K562 (cell line): ENCODE results near the gene E2F1. TPM values are rescaled to one million over a fixed set of nuclear protein-coding genes. Genes with fewer than 3 reads are reported as not detected.

Experiments
- ATAC-seq: fragments of 200-7000 bp; cut with Tn5 transposase; 3 replicates; pipeline ENCODE4 v1.9.1; 2020; ENCODE audit warnings: moderate library complexity
- BruUV-seq: library from RNA; stranded (reverse); fragments of 400-500 nt; replicated peaks from 2 replicates; lab custom pipeline; 2021; lab: Mats Ljungman, UMichigan
- CTCF ChIA-PET: fragments of 300-600 bp; formaldehyde crosslinking; extraction: SDS; loops from one replicate; lab custom pipeline; 2021; ENCODE audit warnings: low intra/inter-chr PET ratio; lab: Yijun Ruan, JAX
- POLR2A ChIA-PET: fragments of 300-600, 350-650 bp; sonication (Branson Sonifier 250); formaldehyde crosslinking; extraction: SDS; loops from one replicate; lab custom pipeline; 2021; ENCODE audit warnings: antibody characterized with exemption, inconsistent platforms; lab: Yijun Ruan, JAX
- DNase-seq, 4 experiments: peaks; one replicate each; pipeline versions ENCODE4 v3.0.0 to v3.0.0-alpha.2; 2011 to 2018; ENCODE audit warnings: low spot score in 3 of 4, mixed read lengths in 3 of 4; ENCODE audit errors: extremely low read depth in 1 of 4
- FAIRE-seq: peaks from 2 replicates; lab custom pipeline; 2011; peaks lifted over from hg19 to GRCh38; lab: Jason Lieb, UNC
- H2AFZ ChIP-seq: 2 replicates; pipeline ENCODE4 v1.6.0; 2011; ENCODE audit warnings: low read depth, low read length, control low read depth, inconsistent platforms
- H3K27ac ChIP-seq: fragments of 200-600 bp; 3 replicates; pipeline ENCODE4 v1.8.0; 2011; ENCODE audit warnings: low read depth, mild to moderate bottlenecking, control low read depth, inconsistent platforms, low read length, moderate library complexity, mixed read lengths; ENCODE audit errors: extremely low read depth
- H3K27me3 ChIP-seq, 2 experiments: fragments of 300-600 bp in 1 of 2; 2 replicates in 1 of 2; 3 replicates in 1 of 2; pipeline versions ENCODE4 v1.6.0 to v1.8.0; 2011; ENCODE audit warnings: inconsistent platforms in 2 of 2, low read length in 2 of 2, mild to moderate bottlenecking in 1 of 2, mixed read lengths in 1 of 2, moderate library complexity in 1 of 2; ENCODE audit not compliant: control insufficient read depth in 2 of 2, insufficient read depth in 2 of 2
- H3K36me3 ChIP-seq: fragments of 300-600 bp; 3 replicates; pipeline ENCODE4 v1.8.0; 2011; ENCODE audit warnings: mild to moderate bottlenecking, low read length, inconsistent platforms; ENCODE audit not compliant: control insufficient read depth, insufficient read depth
- H3K4me1 ChIP-seq, 2 experiments: fragments of 200-600 bp in 1 of 2; replicated peaks in 1 of 2; 2 replicates in 1 of 2; 3 replicates in 1 of 2; pipeline versions ENCODE4 v1.5.1 to v1.8.0; 2011; ENCODE audit warnings: inconsistent platforms in 2 of 2, low read length in 2 of 2, mild to moderate bottlenecking in 1 of 2, mixed read lengths in 1 of 2, moderate library complexity in 1 of 2; ENCODE audit not compliant: control insufficient read depth in 2 of 2, insufficient read depth in 2 of 2
- H3K4me2 ChIP-seq: 2 replicates; pipeline ENCODE4 v1.6.1; 2011; ENCODE audit warnings: low read length, control low read depth, inconsistent platforms, mixed read lengths; ENCODE audit not compliant: insufficient read depth
- H3K4me3 ChIP-seq: fragments of 200-600 bp; sonication (generic), shearing (Covaris generic); 2 replicates; pipeline ENCODE4 v1.5.1; 2016; ENCODE audit warnings: control low read depth, inconsistent platforms
- H3K79me2 ChIP-seq: fragments of 200-600 bp; 3 replicates; pipeline ENCODE4 v1.8.0; 2011; ENCODE audit warnings: low read length, inconsistent platforms; ENCODE audit not compliant: control insufficient read depth, insufficient read depth
- H3K9ac ChIP-seq, 2 experiments: 2 replicates each; pipeline versions ENCODE4 v1.6.0 to v1.6.1; 2011; ENCODE audit warnings: low read depth in 2 of 2, low read length in 2 of 2, control low read depth in 1 of 2, inconsistent platforms in 1 of 2, mild to moderate bottlenecking in 1 of 2, mixed read lengths in 1 of 2; ENCODE audit not compliant: insufficient read depth in 1 of 2
- H3K9me1 ChIP-seq: one replicate; pipeline ENCODE4 v1.6.0; 2011; ENCODE audit warnings: inconsistent platforms, mild to moderate bottlenecking, low read length, moderate library complexity; ENCODE audit not compliant: control insufficient read depth, insufficient read depth
- H3K9me3 ChIP-seq: replicated peaks from 2 replicates; pipeline ENCODE4 v1.5.1; 2011; ENCODE audit warnings: low read depth, low read length, inconsistent platforms; ENCODE audit not compliant: control insufficient read depth, insufficient read depth
- H4K20me1 ChIP-seq: replicated peaks from 2 replicates; pipeline ENCODE4 v1.6.1; 2011; ENCODE audit warnings: low read length, inconsistent platforms, mixed read lengths; ENCODE audit not compliant: control insufficient read depth, insufficient read depth
- CBFB ChIP-seq: sonication (generic); formaldehyde crosslinking; IDR thresholded peaks from 2 replicates; pipeline ENCODE4 v1.4.0; 2020; ENCODE audit warnings: mild to moderate bottlenecking, missing genetic modification reagents
- CBX3 ChIP-seq, 2 experiments: IDR thresholded peaks; 1 replicate in 1 of 2; 2 replicates in 1 of 2; pipeline ENCODE4 v1.6.1; 2012; ENCODE audit warnings: inconsistent platforms in 2 of 2, low read length in 2 of 2, borderline replicate concordance in 1 of 2, control low read depth in 1 of 2
- DEAF1 ChIP-seq: fragments of 450-650 bp; formaldehyde crosslinking; IDR thresholded peaks from 2 replicates; pipeline ENCODE4 v1.4.0; 2020; ENCODE audit warnings: mild to moderate bottlenecking, moderate library complexity
- FOSL1 ChIP-seq: fragments of 200-800 bp; sonication (Bioruptor generic); conservative IDR thresholded peaks from 2 replicates; pipeline ENCODE4 v1.6.1; 2016; ENCODE audit warnings: missing genetic modification characterization, missing compliant biosample characterization
- IFI16 ChIP-seq: fragments of 250-450 bp; sonication (Bioruptor Pico); IDR thresholded peaks from 2 replicates; pipeline ENCODE4 v2.1.2; 2022; ENCODE audit warnings: mild to moderate bottlenecking, inconsistent platforms
- SPI1 ChIP-seq: IDR thresholded peaks from 2 replicates; pipeline ENCODE4 v1.6.1; 2011; ENCODE audit warnings: low read depth, low read length, control low read depth, borderline replicate concordance
- THAP7 ChIP-seq: fragments of 250-450 bp; sonication (Bioruptor Pico); IDR thresholded peaks from 2 replicates; pipeline ENCODE4 v1.5.0; 2021
- WGBS: fragments of 100-300 bp; shearing (Covaris generic); methylation state at CpG from one replicate; pipeline ENCODE4 v1.1.6; 2016; ENCODE audit warnings: low coverage, mixed read lengths; ENCODE audit not compliant: insufficient coverage; ENCODE audit errors: missing lambda C conversion rate; 5-methylcytosine and 5-hydroxymethylcytosine counted together
- in situ Hi-C: fragments of 300-500 bp; cut with MboI; formaldehyde crosslinking; loops from 4 replicates; pipeline ENCODE4 v1.15.0; 2018; ENCODE audit warnings: inconsistent platforms, mixed read lengths
- intact Hi-C: fragments of 100-400 bp; cut with micrococcal nuclease; formaldehyde crosslinking; loops from 2 replicates; pipeline ENCODE4 v1.14.2; 2022
- polyA plus RNA-seq, 8 experiments: library from polyadenylated mRNA; depleted of rRNA in 4 of 8; stranded (reverse) in 5 of 8; unstranded in 3 of 8; fragments of >200 nt; fragmentation: Nextera tagmentation in 2 of 8; fragmentation: Illumina TruSeq in 1 of 8; extraction: Ambion mirVana in 2 of 8; extraction: Trizol in 1 of 8; gene quantifications; 2 replicates each; pipeline versions ENCODE4 v1.2.1 to v1.2.3, GENCODE V29; 2011 to 2014; ENCODE audit warnings: inconsistent platforms in 1 of 8, missing spikeins in 1 of 8
- total RNA-seq, 7 experiments: library from RNA; depleted of rRNA in 6 of 7; stranded (reverse); fragments of >200 nt in 6 of 7; fragmentation: Illumina TruSeq in 2 of 7; extraction: Trizol in 2 of 7; gene quantifications; 2 replicates each; pipeline versions ENCODE4 v1.2.1 to v1.2.3, GENCODE V29; 2011 to 2021; ENCODE audit warnings: low replicate concordance in 1 of 7
- TF ChIP-seq, protein P1 (sequence below): fragments of 450-650 bp; IDR thresholded peaks from 2 replicates; pipeline ENCODE4 v1.7.1; 2018; ENCODE audit warnings: mild to moderate bottlenecking, low read depth; ENCODE audit not compliant: partially characterized antibody

Gene E2F1
- total and polyA plus RNA-seq, 9 of the 15 experiments (the other 6 are each of a cell fraction or from before 2014, with no cell fraction given): 0.14 to 30.6 (median 13.1) TPM

DNA sequence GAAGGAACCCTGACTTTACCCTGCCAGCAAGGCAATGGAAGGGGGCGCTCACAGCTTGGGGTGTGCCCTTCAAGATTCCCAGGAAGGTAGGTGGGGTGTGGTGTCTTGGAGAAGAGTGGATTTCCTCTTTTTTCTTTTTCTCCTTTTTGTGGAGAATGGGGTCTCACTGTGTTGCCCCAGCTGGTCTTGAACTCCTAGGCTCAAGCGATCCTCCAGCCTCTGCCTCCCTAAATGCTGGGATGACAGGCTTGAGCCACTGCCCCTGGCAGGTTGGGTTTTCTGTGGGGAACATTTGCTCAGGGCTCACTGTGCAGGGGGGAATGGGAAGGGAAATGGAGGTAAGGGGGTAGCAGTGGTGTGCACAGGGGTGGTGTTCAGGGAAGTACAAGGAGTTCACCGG, 41.6 kb upstream of the E2F1 start:
- no peaks in the 10 kb centered on the region for H3K27me3 ChIP-seq
- ATAC-seq (no peak), DNase-seq (no peak), FAIRE-seq (no peak)
- no peak overlapping the region for H3K4me3 ChIP-seq
- CTCF ChIA-PET: interaction anchor here (0.6 kb wide), 1 partner anchor 154 kb away, joined by 5 read pairs; no protein-coding TSS in a partner anchor
- H3K9ac ChIP-seq: no peak overlapping the region
- no peaks in the 10 kb centered on the region for H3K9me3 ChIP-seq
- intact Hi-C loops (no loop called here), in situ Hi-C loops (loop anchor here (5.0 kb wide), 1 partner anchor 61 kb away; the partner anchor contains the start of gene ACTL10)
- H3K4me2 ChIP-seq: no peak overlapping the region
- POLR2A ChIA-PET: no interaction called here
- no peaks in the 10 kb centered on the region for H3K9me1 ChIP-seq
- H4K20me1 ChIP-seq: no peaks in the 10 kb centered on the region
- H3K79me2 ChIP-seq: no peaks in the 10 kb centered on the region
- WGBS: 66% methylated on average over 3 of the region's 3 CpGs
- no TSS peak for BruUV-seq
- no peaks in the 10 kb centered on the region for H3K36me3 ChIP-seq
- H3K27ac ChIP-seq: no peak overlapping the region
- TF ChIP-seq THAP7 (CRISPR knock-in tag) (no peak), DEAF1 (no peak), CBX3 (IDR thresholded peaks at IDR 0.05; ENCODE audit: borderline replicate concordance in 1 of 2, low read length in 2 of 2) (no peak), IFI16 (CRISPR knock-in tag) (no peak), SPI1 (0 out of 2 replicates have a peak, but pooled peaks have one; percentile 17), CBFB (CRISPR knock-in tag) (no peak), FOSL1 (no peak)
- TF ChIP-seq, protein P1, sequence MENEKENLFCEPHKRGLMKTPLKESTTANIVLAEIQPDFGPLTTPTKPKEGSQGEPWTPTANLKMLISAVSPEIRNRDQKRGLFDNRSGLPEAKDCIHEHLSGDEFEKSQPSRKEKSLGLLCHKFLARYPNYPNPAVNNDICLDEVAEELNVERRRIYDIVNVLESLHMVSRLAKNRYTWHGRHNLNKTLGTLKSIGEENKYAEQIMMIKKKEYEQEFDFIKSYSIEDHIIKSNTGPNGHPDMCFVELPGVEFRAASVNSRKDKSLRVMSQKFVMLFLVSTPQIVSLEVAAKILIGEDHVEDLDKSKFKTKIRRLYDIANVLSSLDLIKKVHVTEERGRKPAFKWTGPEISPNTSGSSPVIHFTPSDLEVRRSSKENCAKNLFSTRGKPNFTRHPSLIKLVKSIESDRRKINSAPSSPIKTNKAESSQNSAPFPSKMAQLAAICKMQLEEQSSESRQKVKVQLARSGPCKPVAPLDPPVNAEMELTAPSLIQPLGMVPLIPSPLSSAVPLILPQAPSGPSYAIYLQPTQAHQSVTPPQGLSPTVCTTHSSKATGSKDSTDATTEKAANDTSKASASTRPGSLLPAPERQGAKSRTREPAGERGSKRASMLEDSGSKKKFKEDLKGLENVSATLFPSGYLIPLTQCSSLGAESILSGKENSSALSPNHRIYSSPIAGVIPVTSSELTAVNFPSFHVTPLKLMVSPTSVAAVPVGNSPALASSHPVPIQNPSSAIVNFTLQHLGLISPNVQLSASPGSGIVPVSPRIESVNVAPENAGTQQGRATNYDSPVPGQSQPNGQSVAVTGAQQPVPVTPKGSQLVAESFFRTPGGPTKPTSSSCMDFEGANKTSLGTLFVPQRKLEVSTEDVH: no peak
- H3K4me1 ChIP-seq: peaks cover 9 to 17% of the 10 kb centered on the region in 2 experiments
- H2AFZ ChIP-seq: no peak overlapping the region
